GM12872 (cell line): ENCODE data around the gene PRDM11.

Source experiments
- CTCF ChIP-seq: IDR thresholded peaks from 3 replicates; pipeline ENCODE4 v1.5.1; 2011; ENCODE audit warnings: low read depth, mild to moderate bottlenecking, low read length, moderate library complexity; ENCODE audit not compliant: insufficient read depth

PRDM11 gene

GRCh38 chr11:45104006-45104789, 42.2 kb upstream of the PRDM11 start:
- TF ChIP-seq CTCF: no peak

GRCh38 chr11:45104790-45105084, 41.7 kb upstream of the PRDM11 start:
- TF ChIP-seq CTCF: no peak

- TF ChIP-seq CTCF: peak; percentile 92
Measured at GRCh38 chr11:45105233-45105983, 41.0 kb upstream of the PRDM11 start.

GRCh38 chr11:45105984-45106375, 40.5 kb upstream of the PRDM11 start:
- no peak for TF ChIP-seq CTCF

- no peak for TF ChIP-seq CTCF
Measured at GRCh38 chr11:45106440-45106839, 40.0 kb upstream of the PRDM11 start.

- TF ChIP-seq CTCF: no peak
Measured at GRCh38 chr11:45107029-45107428, 39.4 kb upstream of the PRDM11 start.

GRCh38 chr11:45108070-45109064, 38.1 kb upstream of the PRDM11 start:
- TF ChIP-seq CTCF: no peak
